IPS-11a (cell line): ENCODE measurements around the gene DCLK2.

Source experiments
- H3K4me3 ChIP-seq: one replicate; pipeline ENCODE4 v1.5.1; 2013; ENCODE audit warnings: low read depth, low read length, control low read depth

DCLK2 gene

DNA sequence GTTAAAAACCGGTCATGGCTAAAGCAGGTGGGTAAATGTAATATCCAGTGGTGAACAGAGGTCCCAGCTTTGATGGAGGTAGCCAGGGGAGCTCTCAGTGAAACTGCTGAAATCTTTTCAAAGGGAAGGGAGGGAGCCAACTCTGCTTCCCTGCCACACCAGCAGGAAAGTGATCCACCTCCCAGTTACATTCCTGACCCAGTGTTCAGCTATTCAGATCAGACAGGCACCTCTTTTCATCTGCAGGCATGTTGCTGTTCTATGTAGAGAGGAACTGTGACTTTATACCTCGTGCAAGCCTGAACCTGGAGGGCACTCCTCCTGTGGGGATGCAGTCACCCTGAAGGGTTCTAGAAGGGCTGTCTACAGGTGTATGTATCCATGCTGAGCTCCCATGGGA is 37.6 kb downstream of the DCLK2 start:
- no peak overlapping the region for H3K4me3 ChIP-seq

DNA sequence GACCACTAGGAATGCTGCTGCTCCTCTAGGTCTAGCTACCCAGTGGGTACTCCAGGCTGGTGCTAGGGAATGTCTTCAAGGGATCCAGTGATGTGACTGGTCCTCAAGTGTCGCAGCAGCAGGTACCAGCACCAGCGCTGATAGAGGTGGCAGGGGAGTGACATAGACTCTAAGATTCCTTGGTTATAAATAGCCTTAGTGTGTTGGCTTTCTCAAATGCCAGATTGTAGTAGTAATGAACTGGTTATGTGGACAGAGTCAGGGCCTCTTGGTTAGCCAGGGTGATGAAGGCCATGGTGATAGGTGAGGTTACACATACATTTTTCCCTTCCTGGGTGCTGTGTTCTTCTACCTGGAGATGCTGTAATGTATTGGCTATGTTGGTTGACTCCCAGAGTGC is 38.3 kb downstream of the DCLK2 start:
- H3K4me3 ChIP-seq, result no peak overlapping the region

DNA sequence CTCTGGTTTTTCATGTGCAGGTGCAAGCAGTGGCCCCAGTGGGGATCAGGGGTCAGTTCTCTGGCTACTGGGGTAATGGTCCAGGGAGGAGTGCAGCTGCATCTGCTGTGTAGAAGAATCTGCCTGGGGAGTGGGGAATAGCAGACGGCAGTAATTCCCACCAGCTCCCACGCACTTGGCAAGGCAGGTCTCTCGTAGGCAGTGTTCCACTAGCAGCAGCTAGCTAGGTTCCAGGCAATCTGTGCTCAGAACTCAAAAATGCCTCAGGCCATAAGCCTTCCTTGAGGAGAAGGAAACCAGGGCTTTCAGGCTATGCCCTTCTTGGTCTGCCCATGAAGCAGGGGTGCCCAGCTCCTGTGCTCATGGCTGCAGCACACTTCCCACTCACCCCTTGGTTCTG is 38.8 kb downstream of the DCLK2 start:
- no peak overlapping the region for H3K4me3 ChIP-seq

DNA sequence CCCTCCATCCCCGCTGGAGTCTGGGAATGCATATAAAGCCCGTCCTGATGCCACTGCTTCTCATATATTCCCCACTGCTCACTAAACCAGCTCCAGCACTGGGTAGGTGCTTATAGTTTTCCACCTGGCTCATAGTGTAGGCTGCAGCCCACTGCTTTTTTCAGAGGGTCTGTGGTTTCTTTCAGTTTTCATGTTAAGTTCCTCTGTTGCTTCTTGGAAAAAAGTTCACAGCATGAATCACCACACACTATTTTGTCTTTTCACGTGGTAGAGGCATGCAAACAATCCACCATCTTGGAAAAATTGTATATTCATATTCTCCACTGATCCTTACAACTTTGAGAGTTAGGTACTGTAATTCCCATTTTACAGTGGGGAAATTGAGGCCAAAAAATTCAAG is 39.4 kb downstream of the DCLK2 start:
- no peak overlapping the region for H3K4me3 ChIP-seq

DNA sequence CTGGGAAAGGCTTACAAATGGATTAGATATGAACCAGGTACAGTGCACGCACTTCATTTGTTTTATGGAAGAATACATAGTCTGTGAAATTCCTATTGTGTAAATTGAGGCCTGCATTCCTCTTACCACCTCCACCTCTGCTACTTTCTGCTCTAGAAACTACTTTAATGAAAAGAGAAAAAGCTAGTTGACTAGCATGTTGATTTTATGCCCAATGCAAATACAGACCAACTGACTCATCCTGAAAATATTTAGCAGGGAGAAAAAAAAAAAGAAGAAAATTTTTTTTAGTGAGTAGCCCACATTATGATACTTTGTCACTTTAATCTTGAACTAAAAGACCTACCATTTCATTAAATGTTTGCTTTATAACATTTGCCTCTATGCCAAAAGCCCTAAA is 41.2 kb downstream of the DCLK2 start:
- H3K4me3 ChIP-seq, result no peak overlapping the region

DNA sequence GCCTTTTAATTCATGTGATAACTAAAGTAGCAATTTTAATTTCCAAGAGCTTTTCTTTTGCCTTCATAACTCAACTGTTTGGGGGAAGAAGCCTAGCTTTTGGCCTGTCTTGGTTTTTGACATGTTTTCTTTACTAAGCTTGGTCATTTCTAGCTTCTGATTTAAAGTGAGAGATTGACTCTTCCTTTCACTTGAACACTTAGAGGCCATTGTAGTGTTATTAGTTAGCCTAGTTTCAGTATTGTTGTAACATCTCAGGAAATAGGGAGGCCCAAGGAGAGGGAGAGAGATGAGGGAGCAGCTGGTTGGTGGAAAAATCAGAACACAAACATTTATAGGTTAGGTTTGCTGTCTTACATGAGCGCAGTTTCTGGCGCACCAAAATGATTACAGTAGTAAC is 44.8 kb downstream of the DCLK2 start:
- H3K4me3 ChIP-seq, result no peak overlapping the region

DNA sequence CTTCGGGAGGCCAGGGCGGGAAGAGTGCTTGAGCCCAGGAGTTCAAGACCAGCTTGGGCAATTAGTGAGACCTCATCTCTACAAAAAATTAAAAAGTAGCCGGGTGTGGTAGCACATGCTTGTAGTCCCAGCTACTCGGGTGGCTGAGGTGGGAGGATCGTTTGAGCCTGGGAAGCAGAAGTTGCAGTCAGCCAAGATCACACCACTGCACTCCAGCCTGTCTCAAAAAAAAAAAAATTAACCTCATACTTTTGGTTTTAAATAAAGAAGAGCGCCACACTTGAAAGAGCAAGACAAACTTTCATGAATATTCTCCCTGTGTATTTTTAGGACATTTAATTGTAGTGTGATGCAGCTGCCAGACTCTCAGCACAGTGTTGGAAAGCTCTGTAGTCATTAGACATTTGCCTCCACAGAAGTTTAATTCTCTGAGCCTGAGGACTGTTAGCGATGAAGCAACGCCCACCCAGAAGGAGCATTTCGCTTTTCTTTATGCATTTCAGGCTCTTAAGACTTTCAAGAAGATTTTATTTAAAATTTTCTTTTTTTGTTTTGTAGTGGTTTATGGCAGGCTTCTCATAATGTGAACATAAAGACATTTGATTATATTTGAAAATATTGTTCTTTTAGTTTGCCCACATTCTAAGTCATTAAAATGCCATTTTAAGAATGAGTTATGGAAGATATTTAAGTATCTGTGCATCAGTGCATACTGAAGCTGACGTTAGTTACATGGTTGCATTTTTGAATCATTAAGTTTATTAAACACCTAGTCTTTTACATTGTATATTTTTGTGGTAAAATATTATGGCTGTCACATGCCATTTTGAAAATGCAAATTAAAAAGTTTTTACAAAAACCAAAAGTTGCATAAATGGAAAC is 45.8 kb downstream of the DCLK2 start:
- no peak overlapping the region for H3K4me3 ChIP-seq

DNA sequence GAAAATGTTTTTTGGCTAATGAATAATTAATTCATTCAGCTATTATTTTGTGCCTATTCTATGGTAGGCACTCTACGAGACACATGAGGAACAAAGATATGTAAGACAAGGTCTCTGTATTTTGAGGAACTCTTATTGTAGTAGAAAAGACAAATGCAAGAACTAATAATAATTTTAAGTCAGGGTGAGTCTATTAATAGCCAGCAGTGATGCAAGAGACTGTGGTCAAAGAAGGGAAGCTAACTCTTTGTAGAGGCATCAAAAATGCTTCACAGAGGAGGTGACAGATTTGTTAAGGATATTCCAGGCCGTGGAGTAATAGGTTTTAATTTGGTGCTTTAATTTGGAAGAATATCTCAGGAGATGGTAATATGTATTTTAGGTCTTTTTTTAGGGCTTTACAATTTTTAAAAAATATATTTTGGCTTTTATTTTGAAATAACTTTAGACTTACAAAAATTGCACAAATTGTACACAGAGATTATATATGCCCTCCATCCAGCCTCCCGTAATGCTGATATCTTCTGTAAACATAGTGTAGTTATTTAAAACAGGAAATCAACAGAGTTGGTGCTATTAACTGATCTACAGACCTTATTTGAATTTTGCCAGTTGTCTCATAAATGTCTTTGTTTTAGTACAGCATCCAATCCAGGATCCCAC is 48.1 kb downstream of the DCLK2 start:
- no peak overlapping the region for H3K4me3 ChIP-seq

DNA sequence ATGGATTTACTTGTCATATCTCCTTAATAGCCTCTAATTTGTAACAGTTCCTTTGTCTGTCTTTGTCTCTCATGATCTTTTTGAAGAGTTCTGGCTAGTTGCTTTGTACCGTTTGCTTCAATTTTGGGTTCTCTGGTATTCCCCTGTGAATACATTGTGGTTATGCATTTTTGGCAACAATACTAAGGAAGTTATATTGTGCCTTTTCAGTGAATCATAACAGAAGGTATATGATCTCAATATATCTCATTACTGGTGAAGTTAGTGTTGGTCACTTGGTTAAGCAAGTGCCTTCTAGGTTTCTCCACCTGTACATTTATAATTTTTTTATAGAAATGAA is 48.6 kb downstream of the DCLK2 start:
- H3K4me3 ChIP-seq, result no peak overlapping the region

DNA sequence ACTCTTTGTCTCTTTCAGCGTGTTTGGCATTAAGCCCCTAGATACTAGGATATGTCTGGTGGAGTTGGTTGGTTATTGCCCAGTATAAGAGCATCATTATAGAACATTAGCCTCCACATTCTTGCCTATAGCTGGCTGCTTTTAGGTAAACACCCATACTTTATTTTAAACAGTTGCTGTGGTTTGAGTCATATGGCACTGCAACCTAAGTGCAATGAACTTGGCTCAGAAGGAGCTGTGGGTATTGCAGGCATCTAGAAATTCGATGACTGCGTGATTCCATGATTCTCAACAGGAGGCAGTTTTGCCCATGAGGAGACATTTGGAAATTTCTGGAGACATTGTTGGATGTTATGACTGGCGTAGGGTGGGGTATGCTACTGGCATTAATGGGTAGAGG is 49.5 kb downstream of the DCLK2 start:
- H3K4me3 ChIP-seq, result no peak overlapping the region

DNA sequence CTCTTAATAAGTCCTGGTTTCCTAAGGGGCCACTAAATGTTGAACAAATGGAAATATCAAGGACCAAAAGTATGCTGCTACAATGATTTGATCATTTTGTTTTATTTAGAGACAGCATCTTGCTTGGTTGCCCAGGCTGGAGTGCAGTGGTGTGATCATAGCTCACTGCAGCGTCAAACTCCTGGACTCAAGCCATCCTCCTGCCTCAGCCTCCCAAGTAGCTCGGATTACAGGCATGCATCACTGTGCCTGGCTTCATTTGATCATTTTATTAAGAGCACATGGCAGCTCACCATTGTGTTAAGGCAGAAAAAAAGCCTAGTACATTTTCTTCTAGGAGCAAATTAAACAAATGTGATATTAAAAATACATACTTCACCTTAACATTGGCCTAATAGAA is 52.7 kb downstream of the DCLK2 start:
- no peak overlapping the region for H3K4me3 ChIP-seq

DNA sequence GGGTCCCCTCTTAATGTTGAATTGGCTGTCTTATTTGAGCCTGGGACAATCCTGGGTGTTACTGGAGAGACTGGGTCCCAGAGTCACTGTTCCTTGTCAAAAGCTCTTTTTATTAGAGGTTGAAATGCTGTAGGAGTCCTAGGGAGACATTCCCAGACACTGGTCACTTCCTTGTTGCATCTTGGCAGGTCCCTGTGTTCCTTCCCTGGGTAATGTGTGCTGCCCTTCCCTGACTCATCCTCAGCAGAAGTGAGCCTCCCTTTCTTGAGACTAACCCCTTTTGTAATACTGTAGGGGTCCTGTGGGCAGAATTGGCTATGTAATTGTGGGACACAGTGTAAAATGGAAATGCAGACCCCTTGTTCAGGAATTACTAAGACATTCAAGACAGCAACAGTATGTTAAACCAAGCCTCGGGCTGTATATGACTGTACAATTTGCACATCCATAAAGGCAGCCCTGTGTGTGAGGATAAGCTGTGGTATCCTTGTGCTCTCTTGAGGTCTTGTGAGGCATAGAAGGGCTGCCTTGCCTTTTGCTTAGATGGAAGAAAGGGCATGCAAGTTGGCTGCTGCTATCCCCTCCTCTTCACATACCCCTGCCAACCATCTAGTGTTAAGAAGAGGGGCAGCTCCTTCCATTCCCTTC is 53.5 kb downstream of the DCLK2 start:
- H3K4me3 ChIP-seq, result no peak overlapping the region

DNA sequence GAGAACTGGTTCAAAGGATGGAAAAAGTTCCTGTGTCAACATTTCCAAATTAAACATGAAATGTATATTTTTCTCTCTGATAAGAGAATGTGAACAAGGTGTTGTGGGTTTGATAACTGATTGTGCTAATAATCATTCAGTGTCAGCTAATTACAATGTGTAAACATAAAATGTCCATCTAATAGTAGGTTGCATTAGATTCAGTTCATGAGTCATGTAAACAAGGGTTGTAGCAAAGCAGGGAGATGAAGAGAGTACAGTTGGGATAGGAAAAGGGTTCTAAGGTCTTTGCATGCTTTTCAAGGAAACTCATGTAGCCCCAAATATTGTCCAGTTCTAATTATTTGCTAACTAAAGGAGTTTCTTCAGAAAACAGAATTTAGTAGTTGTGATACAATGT is 55.4 kb downstream of the DCLK2 start:
- H3K4me3 ChIP-seq, result no peak overlapping the region

DNA sequence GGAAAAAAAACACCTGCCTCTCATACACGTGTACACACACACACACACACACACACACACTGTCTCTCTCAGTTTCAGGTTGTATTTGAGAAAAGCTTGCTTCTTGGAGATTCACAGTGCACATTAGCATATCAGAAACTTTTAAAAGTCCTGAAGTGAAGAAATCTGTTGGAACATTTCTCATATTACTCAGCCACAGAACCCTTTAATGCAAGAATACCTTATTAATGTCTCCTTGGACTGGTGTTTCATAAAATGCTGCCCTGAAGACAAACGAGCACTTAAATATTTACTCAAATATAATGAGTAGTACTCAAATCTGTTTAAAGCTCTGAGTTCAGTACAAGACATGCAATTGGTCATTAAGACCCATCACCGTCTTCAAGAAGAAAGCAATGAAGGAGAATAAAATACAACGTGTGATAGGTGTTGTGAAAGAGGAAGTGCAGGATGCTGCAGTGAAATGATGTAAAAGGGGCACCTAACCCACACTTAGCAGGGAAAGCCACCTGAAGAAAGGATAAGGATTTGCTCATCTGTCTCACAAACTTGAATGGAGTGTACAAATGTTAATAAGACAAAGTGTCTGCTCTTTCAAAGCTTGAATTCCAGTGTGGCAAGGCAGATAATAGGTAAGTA is 57.0 kb downstream of the DCLK2 start:
- H3K4me3 ChIP-seq, result no peak overlapping the region

DNA sequence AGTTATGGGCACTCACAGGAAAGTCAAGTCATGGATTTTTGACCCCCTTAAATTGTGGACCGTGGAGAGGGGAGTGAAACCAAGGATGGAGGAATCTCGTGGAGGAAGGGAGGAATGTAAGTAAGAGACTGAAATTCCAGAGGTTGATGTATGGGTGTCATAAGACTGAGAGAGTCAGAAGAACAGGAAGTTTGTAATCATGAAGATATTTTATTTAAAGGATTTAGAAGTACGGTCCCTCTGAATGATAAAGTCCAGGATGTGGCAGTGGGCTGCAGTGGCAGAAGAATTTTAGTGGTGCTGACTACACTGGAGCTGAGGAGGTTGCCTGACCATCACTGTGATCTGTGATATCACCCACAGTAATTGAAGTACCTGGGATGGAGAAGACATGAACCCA is 57.8 kb downstream of the DCLK2 start:
- H3K4me3 ChIP-seq, result no peak overlapping the region

DNA sequence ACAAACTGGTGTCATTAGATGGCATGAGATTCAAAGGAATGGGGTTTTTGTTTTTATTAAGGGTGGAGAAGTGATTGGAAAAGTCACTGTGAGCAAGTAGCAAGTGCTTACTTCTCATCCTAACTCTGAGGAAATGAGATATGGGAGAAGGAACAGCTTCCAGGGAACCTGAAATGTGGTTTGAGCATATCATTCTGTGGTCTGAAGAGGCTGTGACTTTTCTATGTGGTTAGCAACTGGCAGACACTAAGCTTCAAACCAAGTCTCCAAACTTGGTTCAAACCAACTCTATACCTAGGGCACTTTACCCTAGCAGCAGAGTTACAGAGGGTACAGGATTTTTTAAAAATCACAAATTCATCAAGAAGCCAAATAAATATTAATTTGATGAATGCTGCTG is 58.2 kb downstream of the DCLK2 start:
- H3K4me3 ChIP-seq, result no peak overlapping the region

DNA sequence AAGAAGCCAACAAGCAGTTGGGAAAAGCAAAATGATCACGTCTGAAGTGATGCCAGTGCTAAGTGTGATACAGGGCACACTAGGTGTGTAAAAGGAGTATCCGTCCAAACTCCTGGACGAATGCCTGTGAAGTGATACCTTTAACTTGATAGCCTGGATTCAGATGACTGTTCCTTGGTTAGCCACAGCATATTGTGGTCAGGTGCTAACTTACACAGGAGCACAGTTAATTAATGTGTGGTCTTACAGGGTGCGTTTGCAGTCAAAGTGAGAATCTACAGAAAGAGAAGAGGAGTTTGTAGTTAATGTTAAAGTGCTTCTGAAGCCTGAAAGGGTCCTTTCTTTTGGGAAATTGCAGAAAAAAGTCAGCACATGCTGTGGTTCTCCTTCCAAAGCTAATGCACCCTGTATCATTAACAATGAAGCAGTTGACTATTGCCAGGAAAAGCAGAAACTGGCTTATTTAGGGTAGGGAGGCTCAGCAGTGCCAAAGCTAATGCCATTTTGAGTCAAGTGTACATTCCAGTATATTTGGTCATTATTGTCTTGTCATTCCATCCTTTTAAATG is 61.1 kb downstream of the DCLK2 start:
- no peak overlapping the region for H3K4me3 ChIP-seq

DNA sequence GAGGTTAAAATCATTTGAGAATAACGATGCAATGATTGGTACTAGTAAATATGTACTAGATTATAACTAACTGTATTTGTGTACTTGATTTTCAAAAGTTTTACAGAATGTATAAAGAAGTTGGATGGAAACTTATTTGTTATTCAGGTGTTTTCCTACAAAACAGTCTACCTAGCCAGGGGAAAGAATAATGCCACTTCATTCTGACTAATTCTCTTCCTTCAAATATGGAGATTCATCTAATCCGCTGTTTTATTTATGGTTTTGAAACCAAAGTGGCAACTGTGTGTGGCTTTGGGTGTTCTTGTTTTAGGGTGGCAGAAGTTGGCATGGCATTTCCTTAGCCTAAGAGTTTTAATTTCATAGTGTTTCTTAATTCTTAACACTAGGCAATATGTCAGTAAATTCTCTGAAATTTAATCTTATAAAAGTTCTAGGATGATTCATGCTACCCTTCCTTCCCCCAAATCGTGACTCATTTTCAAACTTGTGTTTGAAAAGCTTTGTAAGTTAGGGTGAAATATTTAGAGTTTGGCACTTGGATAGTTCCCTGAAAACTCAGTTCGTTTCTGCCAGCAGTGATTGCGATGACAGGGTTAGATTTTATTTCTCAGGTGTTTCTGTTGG is 62.6 kb downstream of the DCLK2 start:
- no peak overlapping the region for H3K4me3 ChIP-seq

DNA sequence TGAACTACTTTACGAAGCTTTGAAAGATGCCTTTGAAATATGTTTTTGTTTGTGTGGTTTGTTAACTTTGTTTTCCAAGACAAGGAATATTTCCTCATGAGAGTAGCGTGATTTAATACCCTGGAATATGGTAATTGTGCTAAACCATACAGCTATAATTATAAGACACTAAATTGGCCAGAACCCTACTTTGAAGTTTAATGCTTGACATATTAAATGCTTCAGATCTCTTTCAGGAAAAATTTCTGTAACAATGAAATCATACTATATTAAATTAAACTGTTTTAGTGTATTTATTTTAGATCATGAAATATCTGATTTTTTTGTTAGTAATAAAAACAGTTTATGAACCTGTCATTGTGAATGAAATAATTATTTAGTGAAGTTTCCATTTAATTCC is 63.5 kb downstream of the DCLK2 start:
- no peak overlapping the region for H3K4me3 ChIP-seq

DNA sequence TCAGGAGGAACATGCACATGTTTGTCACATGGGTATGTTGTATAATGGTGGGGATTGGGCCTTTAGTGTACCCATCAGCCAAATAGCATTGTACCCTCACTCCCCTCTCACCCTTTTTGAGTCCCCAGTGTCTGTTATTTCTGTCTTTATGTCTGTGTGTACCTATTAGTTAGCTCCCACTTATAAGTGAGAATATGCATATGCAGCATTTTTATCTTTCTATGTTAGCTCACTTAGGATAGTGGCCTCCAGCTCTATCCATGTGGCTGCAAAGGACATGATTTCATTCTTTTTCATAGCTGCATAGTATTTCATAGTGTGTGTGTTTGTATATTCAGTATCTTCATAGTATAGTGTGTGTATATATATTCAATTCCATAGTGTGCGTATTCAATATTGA is 64.6 kb downstream of the DCLK2 start:
- H3K4me3 ChIP-seq, result no peak overlapping the region
